Fibroblast of lung (primary cell): Measurements from ENCODE around the gene GRIN2A. TPM values are rescaled to one million over a fixed set of nuclear protein-coding genes. Genes with fewer than 3 reads are reported as not detected.

Experiments
- DNase-seq, 2 donors: peaks; one replicate each; pipeline versions ENCODE4 v3.0.0 to v3.0.0-alpha.2; 2010; ENCODE audit warnings: low read depth in 2 of 2
- H2AFZ ChIP-seq: 2 replicates; pipeline ENCODE4 v1.5.1; 2012; ENCODE audit warnings: low read length, control low read depth, inconsistent platforms
- H3K27ac ChIP-seq: 2 replicates; pipeline ENCODE4 v1.5.1; 2011; ENCODE audit warnings: low read length, control low read depth; ENCODE audit not compliant: insufficient read depth
- H3K27me3 ChIP-seq: 2 replicates; pipeline ENCODE4 v1.5.1; 2011; ENCODE audit warnings: mild to moderate bottlenecking, low read length; ENCODE audit not compliant: control insufficient read depth, insufficient read depth
- H3K36me3 ChIP-seq: 2 replicates; pipeline ENCODE4 v1.5.1; 2011; ENCODE audit warnings: low read length; ENCODE audit not compliant: control insufficient read depth, insufficient read depth
- H3K4me1 ChIP-seq: 2 replicates; pipeline ENCODE4 v1.5.1; 2011; ENCODE audit warnings: low read length; ENCODE audit not compliant: control insufficient read depth, insufficient read depth; ENCODE audit errors: extremely low read depth
- H3K4me2 ChIP-seq: 2 replicates; pipeline ENCODE4 v1.5.1; 2011; ENCODE audit warnings: low read length, control low read depth; ENCODE audit not compliant: insufficient read depth; ENCODE audit errors: extremely low read depth
- H3K4me3 ChIP-seq, 4 experiments: fragments of 200-600 bp in 1 of 4; sonication (generic) in 1 of 4; replicated peaks in 1 of 4; 2 replicates each; pipeline ENCODE4 v1.5.1; 2011 to 2016; ENCODE audit warnings: low read length in 4 of 4, low read depth in 3 of 4, mild to moderate bottlenecking in 3 of 4, control low read depth in 2 of 4, inconsistent platforms in 1 of 4, mixed read lengths in 1 of 4; ENCODE audit not compliant: insufficient read depth in 1 of 4; ENCODE audit errors: control extremely low read depth in 1 of 4
- H3K79me2 ChIP-seq: 2 replicates; pipeline ENCODE4 v1.5.1; 2012; ENCODE audit warnings: mild to moderate bottlenecking, low read length, inconsistent platforms; ENCODE audit not compliant: control insufficient read depth, insufficient read depth
- H3K9ac ChIP-seq: 2 replicates; pipeline ENCODE4 v1.5.1; 2011; ENCODE audit warnings: mild to moderate bottlenecking, low read length, control low read depth; ENCODE audit not compliant: insufficient read depth
- H3K9me3 ChIP-seq: 2 replicates; pipeline ENCODE4 v1.5.1; 2012; ENCODE audit warnings: low read depth, low read length; ENCODE audit not compliant: control insufficient read depth, insufficient read depth
- H4K20me1 ChIP-seq: 2 replicates; pipeline ENCODE4 v1.5.1; 2011; ENCODE audit warnings: low read length; ENCODE audit not compliant: control insufficient read depth, insufficient read depth; ENCODE audit errors: extremely low read depth
- CTCF ChIP-seq, 2 donors: IDR thresholded peaks in 1 of 2; conservative IDR thresholded peaks in 1 of 2; 1 replicate in 1 of 2; 2 replicates in 1 of 2; pipeline ENCODE4 v1.5.1; 2011 to 2012; ENCODE audit warnings: low read length in 2 of 2, control low read depth in 1 of 2, inconsistent platforms in 1 of 2, low read depth in 1 of 2, mild to moderate bottlenecking in 1 of 2
- EZH2 ChIP-seq: IDR thresholded peaks from 2 replicates; pipeline ENCODE4 v1.5.1; 2012; ENCODE audit warnings: low read length, control low read depth, mild to moderate bottlenecking; ENCODE audit errors: missing control alignments
- polyA plus RNA-seq, 2 donors: library from polyadenylated mRNA; depleted of rRNA in 1 of 2; stranded (reverse) in 1 of 2; unstranded in 1 of 2; fragments of >200 nt; gene quantifications; 2 replicates each; pipeline ENCODE4 v1.2.1, GENCODE V29; 2011 to 2012; ENCODE audit warnings: missing spikeins in 1 of 2
- total RNA-seq: library from RNA; depleted of rRNA; stranded (reverse); fragments of >200 nt; gene quantifications from 2 replicates; pipeline ENCODE4 v1.2.1, GENCODE V29; 2014

The GRIN2A gene
- total and polyA plus RNA-seq, 2 donors (not counting 1 experiment from before 2014, with no cell fraction given): 0.15 to 0.33 TPM

- no peak for DNase-seq
- no peaks in the 10 kb centered on the region for H3K36me3 ChIP-seq
- no peaks in the 10 kb centered on the region for H4K20me1 ChIP-seq
- H3K4me3 ChIP-seq: no peak overlapping the region
- H2AFZ ChIP-seq: no peak overlapping the region
- H3K27ac ChIP-seq: no peak overlapping the region
- H3K4me2 ChIP-seq: no peak overlapping the region
- no peaks in the 10 kb centered on the region for H3K27me3 ChIP-seq
- no peaks in the 10 kb centered on the region for H3K9me3 ChIP-seq
- TF ChIP-seq EZH2 (no peak), CTCF (conservative IDR thresholded peaks at IDR 0.05 in 1 of 2, IDR thresholded peaks at IDR 0.05 in 1 of 2; ENCODE audit: low read depth in 1 of 2, low read length in 2 of 2) (no peak)
- H3K9ac ChIP-seq: no peak overlapping the region
- no peaks in the 10 kb centered on the region for H3K4me1 ChIP-seq
- no peaks in the 10 kb centered on the region for H3K79me2 ChIP-seq
Observed at GRCh38 chr16:9807302-9807701, 374.9 kb downstream of the GRIN2A start.

GRCh38 chr16:9805109-9805508, 377.1 kb downstream of the GRIN2A start:
- no peak overlapping the region for H3K4me2 ChIP-seq
- TF ChIP-seq EZH2 (no peak), CTCF (conservative IDR thresholded peaks at IDR 0.05 in 1 of 2, IDR thresholded peaks at IDR 0.05 in 1 of 2; ENCODE audit: low read depth in 1 of 2, low read length in 2 of 2) (no peak)
- H3K4me1 ChIP-seq: no peaks in the 10 kb centered on the region
- no peaks in the 10 kb centered on the region for H4K20me1 ChIP-seq
- H2AFZ ChIP-seq: no peak overlapping the region
- H3K36me3 ChIP-seq: no peaks in the 10 kb centered on the region
- no peak overlapping the region for H3K27ac ChIP-seq
- no peak overlapping the region for H3K4me3 ChIP-seq
- no peaks in the 10 kb centered on the region for H3K9me3 ChIP-seq
- no peak overlapping the region for H3K9ac ChIP-seq
- H3K79me2 ChIP-seq: no peaks in the 10 kb centered on the region
- H3K27me3 ChIP-seq: no peaks in the 10 kb centered on the region
- no peak for DNase-seq

DNA sequence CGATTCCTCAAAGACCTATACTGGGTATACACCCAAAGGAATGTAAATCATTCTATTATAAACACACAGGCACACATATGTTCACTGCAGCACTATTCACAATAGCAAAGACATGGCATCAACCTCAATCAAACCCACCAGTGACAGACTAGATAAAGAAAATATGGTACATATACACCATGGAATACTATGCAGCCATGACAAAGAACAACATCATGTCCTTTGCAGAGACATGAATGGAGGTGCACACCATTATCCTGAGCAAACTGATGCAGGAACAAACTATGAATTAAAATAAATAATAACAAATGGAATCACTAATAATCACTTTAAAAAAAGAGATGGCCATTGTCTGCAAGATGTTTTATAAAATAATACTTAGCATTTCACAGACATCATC, 380.1 kb downstream of the GRIN2A start:
- Histone ChIP-seq H3K4me1 (no peaks in the 10 kb centered on the region), H3K4me3 (no peak overlapping the region), H4K20me1 (no peaks in the 10 kb centered on the region), H3K27me3 (no peaks in the 10 kb centered on the region), H3K36me3 (no peaks in the 10 kb centered on the region), H3K9ac (no peak overlapping the region), H2AFZ (no peak overlapping the region), H3K79me2 (no peaks in the 10 kb centered on the region), H3K27ac (no peak overlapping the region), H3K4me2 (no peak overlapping the region), H3K9me3 (no peaks in the 10 kb centered on the region)
- TF ChIP-seq EZH2 (no peak), CTCF (conservative IDR thresholded peaks at IDR 0.05 in 1 of 2, IDR thresholded peaks at IDR 0.05 in 1 of 2; ENCODE audit: low read depth in 1 of 2, low read length in 2 of 2) (no peak)
- DNase-seq: no peak
